ENCODE measurements around the gene LRRFIP2. TPM values are rescaled to one million over a fixed set of nuclear protein-coding genes. Genes with fewer than 3 reads are reported as not detected.

LRRFIP2 gene
- total RNA-seq, 1 experiment from 2014 or later: 47.1 TPM

- H3K4me3 Mint-ChIP-seq (ENCODE audit: unreplicated experiment): no peak overlapping the region
- ChIA-PET POLR2A (no interaction called here), CTCF (no interaction called here)
- TF ChIP-seq, protein P1, sequence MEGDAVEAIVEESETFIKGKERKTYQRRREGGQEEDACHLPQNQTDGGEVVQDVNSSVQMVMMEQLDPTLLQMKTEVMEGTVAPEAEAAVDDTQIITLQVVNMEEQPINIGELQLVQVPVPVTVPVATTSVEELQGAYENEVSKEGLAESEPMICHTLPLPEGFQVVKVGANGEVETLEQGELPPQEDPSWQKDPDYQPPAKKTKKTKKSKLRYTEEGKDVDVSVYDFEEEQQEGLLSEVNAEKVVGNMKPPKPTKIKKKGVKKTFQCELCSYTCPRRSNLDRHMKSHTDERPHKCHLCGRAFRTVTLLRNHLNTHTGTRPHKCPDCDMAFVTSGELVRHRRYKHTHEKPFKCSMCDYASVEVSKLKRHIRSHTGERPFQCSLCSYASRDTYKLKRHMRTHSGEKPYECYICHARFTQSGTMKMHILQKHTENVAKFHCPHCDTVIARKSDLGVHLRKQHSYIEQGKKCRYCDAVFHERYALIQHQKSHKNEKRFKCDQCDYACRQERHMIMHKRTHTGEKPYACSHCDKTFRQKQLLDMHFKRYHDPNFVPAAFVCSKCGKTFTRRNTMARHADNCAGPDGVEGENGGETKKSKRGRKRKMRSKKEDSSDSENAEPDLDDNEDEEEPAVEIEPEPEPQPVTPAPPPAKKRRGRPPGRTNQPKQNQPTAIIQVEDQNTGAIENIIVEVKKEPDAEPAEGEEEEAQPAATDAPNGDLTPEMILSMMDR (IDR thresholded peaks at IDR 0.05; ENCODE audit: insufficient read depth in 1 of 2, low read depth in 1 of 2, low read length in 1 of 2, severe bottlenecking in 1 of 2, unreplicated experiment in 1 of 2): no peak
- H3K27me3 Mint-ChIP-seq (ENCODE audit: insufficient read depth, unreplicated experiment): no peaks in the 10 kb centered on the region
- Histone ChIP-seq H3K4me1 (no peaks in the 10 kb centered on the region), H3K27me3 (replicated peaks; ENCODE audit: control insufficient read depth, insufficient read depth, low read length) (no peaks in the 10 kb centered on the region), H3K4me3 (ENCODE audit: low read depth, low read length) (no peak overlapping the region), H3K36me3 (ENCODE audit: control insufficient read depth, insufficient read depth, low read length) (no peaks in the 10 kb centered on the region; the same call in 1 of the 2 replicates), H3K9me3 (no peaks in the 10 kb centered on the region)
- H3K27ac Mint-ChIP-seq (ENCODE audit: unreplicated experiment): no peak overlapping the region
- H3K9me3 Mint-ChIP-seq (ENCODE audit: unreplicated experiment): no peaks in the 10 kb centered on the region
- BruUV-seq (replicated peaks): no TSS peak
- H3K4me1 Mint-ChIP-seq (ENCODE audit: low read depth, unreplicated experiment): no peaks in the 10 kb centered on the region
- peaks cover 27% of the 10 kb centered on the region for H3K36me3 Mint-ChIP-seq (ENCODE audit: insufficient read depth, unreplicated experiment)
- DNase-seq: no peak
- intact Hi-C loops (cut with micrococcal nuclease; ENCODE audit: unreplicated experiment): no loop called here
These were observed 98.4 kb downstream of the LRRFIP2 start for GRCh38 chr3:37075955-37076354.

DNA sequence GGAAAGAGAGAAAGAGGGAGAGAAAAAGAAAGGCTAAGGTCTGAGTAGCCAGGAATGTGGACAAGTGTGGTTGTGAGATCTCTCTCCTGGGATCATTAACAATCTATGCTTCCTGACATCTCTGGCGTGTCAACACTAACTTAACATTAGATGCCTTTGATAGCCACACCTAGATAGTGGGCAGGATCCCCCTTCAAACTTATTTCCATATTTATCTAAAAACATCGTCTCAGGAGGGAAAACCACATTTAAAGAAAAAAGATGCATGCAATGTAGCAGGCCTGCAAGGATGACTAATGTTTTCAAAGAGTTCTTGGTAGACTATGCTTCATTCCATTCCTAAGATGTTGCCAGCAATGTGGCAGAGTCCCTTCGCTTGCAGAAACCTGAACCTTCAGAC is 100.2 kb downstream of the LRRFIP2 start:
- TF ChIP-seq, protein P1 (IDR thresholded peaks at IDR 0.05; ENCODE audit: insufficient read depth in 1 of 2, low read depth in 1 of 2, low read length in 1 of 2, severe bottlenecking in 1 of 2, unreplicated experiment in 1 of 2): no peak
- Mint-ChIP-seq H3K4me3 (ENCODE audit: unreplicated experiment) (no peak overlapping the region), H3K27ac (ENCODE audit: unreplicated experiment) (no peak overlapping the region), H3K36me3 (ENCODE audit: insufficient read depth, unreplicated experiment) (peaks cover 35% of the 10 kb centered on the region), H3K27me3 (ENCODE audit: insufficient read depth, unreplicated experiment) (no peaks in the 10 kb centered on the region), H3K4me1 (ENCODE audit: low read depth, unreplicated experiment) (no peaks in the 10 kb centered on the region), H3K9me3 (ENCODE audit: unreplicated experiment) (no peaks in the 10 kb centered on the region)
- intact Hi-C loops (cut with micrococcal nuclease; ENCODE audit: unreplicated experiment): no loop called here
- H3K36me3 ChIP-seq (ENCODE audit: control insufficient read depth, insufficient read depth, low read length): no peaks in the 10 kb centered on the region; the same call in 1 of the 2 replicates
- no peaks in the 10 kb centered on the region for H3K27me3 ChIP-seq (replicated peaks; ENCODE audit: control insufficient read depth, insufficient read depth, low read length)
- no peaks in the 10 kb centered on the region for H3K9me3 ChIP-seq
- no peak for DNase-seq
- H3K4me1 ChIP-seq: no peaks in the 10 kb centered on the region
- no peak overlapping the region for H3K4me3 ChIP-seq (ENCODE audit: low read depth, low read length)
- POLR2A ChIA-PET: no interaction called here
- no TSS peak for BruUV-seq (replicated peaks)
- CTCF ChIA-PET: no interaction called here

DNA sequence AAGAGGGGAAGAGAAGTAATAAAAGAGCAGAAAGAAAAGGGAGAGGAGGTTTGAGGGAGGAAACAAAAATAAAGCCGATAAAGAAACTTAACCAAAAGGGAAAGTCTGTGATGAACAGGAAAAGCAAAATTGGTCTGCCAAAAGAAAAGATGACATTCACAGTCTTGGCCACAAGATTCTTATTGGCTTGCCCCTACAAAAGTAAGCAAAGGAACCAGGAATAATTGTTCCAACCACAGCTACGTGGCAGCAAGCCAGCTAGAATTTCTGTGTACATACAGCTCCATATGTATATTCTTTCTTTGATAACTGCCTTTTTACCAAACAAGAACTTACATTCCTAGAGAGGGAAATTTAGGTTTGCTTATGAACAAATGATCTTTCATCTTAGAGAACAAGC is 101.5 kb downstream of the LRRFIP2 start:
- POLR2A ChIA-PET: no interaction called here
- Mint-ChIP-seq H3K36me3 (ENCODE audit: insufficient read depth, unreplicated experiment) (peaks cover 39% of the 10 kb centered on the region), H3K27me3 (ENCODE audit: insufficient read depth, unreplicated experiment) (no peaks in the 10 kb centered on the region), H3K27ac (ENCODE audit: unreplicated experiment) (no peak overlapping the region), H3K4me3 (ENCODE audit: unreplicated experiment) (no peak overlapping the region), H3K4me1 (ENCODE audit: low read depth, unreplicated experiment) (no peaks in the 10 kb centered on the region), H3K9me3 (ENCODE audit: unreplicated experiment) (no peaks in the 10 kb centered on the region)
- Histone ChIP-seq H3K9me3 (no peaks in the 10 kb centered on the region), H3K36me3 (ENCODE audit: control insufficient read depth, insufficient read depth, low read length) (no peaks in the 10 kb centered on the region; the same call in 1 of the 2 replicates), H3K4me1 (no peaks in the 10 kb centered on the region), H3K27me3 (replicated peaks; ENCODE audit: control insufficient read depth, insufficient read depth, low read length) (no peaks in the 10 kb centered on the region), H3K4me3 (ENCODE audit: low read depth, low read length) (no peak overlapping the region)
- BruUV-seq (replicated peaks): no TSS peak
- TF ChIP-seq, protein P1 (IDR thresholded peaks at IDR 0.05; ENCODE audit: insufficient read depth in 1 of 2, low read depth in 1 of 2, low read length in 1 of 2, severe bottlenecking in 1 of 2, unreplicated experiment in 1 of 2): no peak
- intact Hi-C loops (cut with micrococcal nuclease; ENCODE audit: unreplicated experiment): no loop called here
- DNase-seq: no peak
- CTCF ChIA-PET: no interaction called here

Measured in Caco-2 (cell line).